ENCODE data around the gene DOCK10. TPM values are rescaled to one million over a fixed set of nuclear protein-coding genes. Genes with fewer than 3 reads are reported as not detected.

Gene DOCK10
- total and polyA plus RNA-seq, 2 donors (not counting 3 experiments of a cell fraction or from before 2014, with no cell fraction given) = 5.8 to 23.0 TPM

DNA sequence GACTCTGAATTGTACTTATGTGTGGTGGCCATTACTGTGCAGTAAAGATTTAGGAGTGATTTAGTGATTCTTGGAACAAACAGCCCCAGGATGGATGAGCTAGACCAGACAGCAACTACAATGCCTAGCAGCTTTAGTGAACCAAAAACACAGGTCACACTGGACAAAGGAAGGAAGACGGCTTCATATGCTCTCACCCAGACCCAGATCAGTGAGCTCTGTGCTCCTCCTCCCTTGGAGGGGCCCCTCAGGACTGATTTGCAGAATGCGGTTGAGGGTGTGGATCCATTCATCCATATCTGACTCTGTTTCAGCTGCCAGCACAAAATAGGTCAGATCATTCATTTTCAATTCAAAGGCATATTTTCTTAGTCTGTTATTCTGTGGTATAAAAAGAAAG lies 166.4 kb downstream of the DOCK10 start:
- intact Hi-C loops (cut with micrococcal nuclease) = no loop called here
- H3K9me1 ChIP-seq (replicated peaks; ENCODE audit: control insufficient read depth, extremely low read depth, insufficient read depth, low read length) = no peaks in the 10 kb centered on the region
- no peak overlapping the region for H3K9ac ChIP-seq (replicated peaks; ENCODE audit: extremely low read depth, insufficient read depth, low read length)
- H4K20me1 ChIP-seq (replicated peaks; ENCODE audit: control insufficient read depth, extremely low read depth, insufficient read depth, low read length) = no peaks in the 10 kb centered on the region
- no peaks in the 10 kb centered on the region for H3K4me1 ChIP-seq (ENCODE audit: control insufficient read depth, extremely low read depth, insufficient read depth, low read length)
- H3K27ac ChIP-seq (ENCODE audit: insufficient read depth, low read depth, low read length) = no peak overlapping the region
- no peak overlapping the region for H2AFZ ChIP-seq (ENCODE audit: low read depth, low read length)
- H3K36me3 ChIP-seq (ENCODE audit: control insufficient read depth in 2 of 2, extremely low read depth in 1 of 2, insufficient read depth in 2 of 2, low read length in 2 of 2) = peaks cover 0 to 9% of the 10 kb centered on the region in 2 experiments
- FAIRE-seq = no peak
- no TSS peak for BruUV-seq (replicated peaks)
- no peak overlapping the region for H3K4me2 ChIP-seq (ENCODE audit: insufficient read depth, low read length)
- H3K79me2 ChIP-seq (ENCODE audit: control insufficient read depth, insufficient read depth, low read length) = no peaks in the 10 kb centered on the region
- dilution Hi-C loops (cut with MboI; ENCODE audit: extremely low pct_ligation_motif_present, low sequenced_read_pairs) = no loop called here
- no peaks in the 10 kb centered on the region for H3K9me3 ChIP-seq (replicated peaks; ENCODE audit: control insufficient read depth, insufficient read depth, low read length)
- no peaks in the 10 kb centered on the region for H3K27me3 ChIP-seq (ENCODE audit: control insufficient read depth in 2 of 2, insufficient read depth in 2 of 2, low read length in 2 of 2)
- H3K4me3 ChIP-seq (replicated peaks in 1 of 3; ENCODE audit: insufficient read depth in 1 of 3, low read depth in 1 of 3, low read length in 3 of 3) = no peak overlapping the region
- ChIA-PET CTCF (no interaction called here), POLR2A (no interaction called here)
- no peak for DNase-seq (ENCODE audit: low read depth, low spot score)
- TF ChIP-seq, protein P1, sequence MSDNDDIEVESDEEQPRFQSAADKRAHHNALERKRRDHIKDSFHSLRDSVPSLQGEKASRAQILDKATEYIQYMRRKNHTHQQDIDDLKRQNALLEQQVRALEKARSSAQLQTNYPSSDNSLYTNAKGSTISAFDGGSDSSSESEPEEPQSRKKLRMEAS (IDR thresholded peaks at IDR 0.05; ENCODE audit: insufficient read depth, insufficient read length) = no peak
- TF ChIP-seq, protein P2, sequence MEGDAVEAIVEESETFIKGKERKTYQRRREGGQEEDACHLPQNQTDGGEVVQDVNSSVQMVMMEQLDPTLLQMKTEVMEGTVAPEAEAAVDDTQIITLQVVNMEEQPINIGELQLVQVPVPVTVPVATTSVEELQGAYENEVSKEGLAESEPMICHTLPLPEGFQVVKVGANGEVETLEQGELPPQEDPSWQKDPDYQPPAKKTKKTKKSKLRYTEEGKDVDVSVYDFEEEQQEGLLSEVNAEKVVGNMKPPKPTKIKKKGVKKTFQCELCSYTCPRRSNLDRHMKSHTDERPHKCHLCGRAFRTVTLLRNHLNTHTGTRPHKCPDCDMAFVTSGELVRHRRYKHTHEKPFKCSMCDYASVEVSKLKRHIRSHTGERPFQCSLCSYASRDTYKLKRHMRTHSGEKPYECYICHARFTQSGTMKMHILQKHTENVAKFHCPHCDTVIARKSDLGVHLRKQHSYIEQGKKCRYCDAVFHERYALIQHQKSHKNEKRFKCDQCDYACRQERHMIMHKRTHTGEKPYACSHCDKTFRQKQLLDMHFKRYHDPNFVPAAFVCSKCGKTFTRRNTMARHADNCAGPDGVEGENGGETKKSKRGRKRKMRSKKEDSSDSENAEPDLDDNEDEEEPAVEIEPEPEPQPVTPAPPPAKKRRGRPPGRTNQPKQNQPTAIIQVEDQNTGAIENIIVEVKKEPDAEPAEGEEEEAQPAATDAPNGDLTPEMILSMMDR (IDR thresholded peaks at IDR 0.05; ENCODE audit: extremely low read depth in 1 of 2, insufficient read depth in 1 of 2, low read depth in 1 of 2, low read length in 2 of 2) = no peak
- TF ChIP-seq MYC (IDR thresholded peaks at IDR 0.05; ENCODE audit: low read depth, low read length) (no peak), GATA2 (IDR thresholded peaks at IDR 0.05; ENCODE audit: insufficient read depth, insufficient read length, low read depth, low read length) (no peak), FOS (IDR thresholded peaks at IDR 0.05; ENCODE audit: borderline replicate concordance, insufficient read depth, low read length) (no peak), POLR2A (IDR thresholded peaks at IDR 0.05; ENCODE audit: low read depth, low read length) (no peak), EZH2 (IDR thresholded peaks at IDR 0.05; ENCODE audit: borderline replicate concordance, low read depth, low read length, severe bottlenecking) (no peak), POLR2AphosphoS5 (IDR thresholded peaks at IDR 0.05; ENCODE audit: insufficient read depth, low read depth, low read length) (no peak), JUN (IDR thresholded peaks at IDR 0.05; ENCODE audit: borderline replicate concordance, insufficient read depth, insufficient read length, low read depth) (no peak)
